HepG2 (cell line): ENCODE measurements around the gene ODAM. TPM values are rescaled to one million over a fixed set of nuclear protein-coding genes. Genes with fewer than 3 reads are reported as not detected.

Experiments
- ATAC-seq: fragments of 200-7000 bp; cut with Tn5 transposase; 3 replicates; pipeline ENCODE4 v1.9.1; 2020; ENCODE audit warnings: mild to moderate bottlenecking, moderate library complexity
- BruUV-seq: library from RNA; stranded (reverse); fragments of 400-500 nt; replicated peaks from 2 replicates; lab custom pipeline; 2021; lab: Mats Ljungman, UMichigan
- CTCF ChIA-PET: fragments of 300-600 bp; formaldehyde crosslinking; extraction: SDS; loops from one replicate; lab custom pipeline; 2021; ENCODE audit warnings: low total read pairs, inconsistent platforms, low intra/inter-chr PET ratio; lab: Yijun Ruan, JAX
- POLR2A ChIA-PET: fragments of 350-600 bp; sonication (Branson Sonifier 250); formaldehyde crosslinking; loops from one replicate; lab custom pipeline; 2020; ENCODE audit warnings: antibody characterized with exemption, inconsistent platforms; lab: Yijun Ruan, JAX
- DNase-seq: peaks from one replicate; pipeline ENCODE4 v3.0.0-alpha.2; 2015; ENCODE audit warnings: low spot score
- FAIRE-seq: peaks from 3 replicates; lab custom pipeline; 2011; peaks lifted over from hg19 to GRCh38; lab: Jason Lieb, UNC
- H2AFZ ChIP-seq: one replicate; pipeline ENCODE4 v1.6.1; 2011; ENCODE audit warnings: low read length, inconsistent platforms
- H3K27ac ChIP-seq: fragments of 300-600 bp; 3 replicates; pipeline ENCODE4 v1.8.0; 2011; ENCODE audit warnings: mixed run types, mild to moderate bottlenecking, mixed read lengths, low read length, inconsistent platforms; ENCODE audit not compliant: insufficient read depth; ENCODE audit errors: extremely low read length
- H3K27me3 ChIP-seq, 2 experiments: fragments of 200-600 bp in 1 of 2; 2 replicates in 1 of 2; 3 replicates in 1 of 2; pipeline versions ENCODE4 v1.6.0 to v1.8.0; 2011; ENCODE audit warnings: low read length in 2 of 2, mild to moderate bottlenecking in 2 of 2, moderate library complexity in 2 of 2, inconsistent platforms in 1 of 2; ENCODE audit not compliant: insufficient read depth in 2 of 2, control insufficient read depth in 1 of 2
- H3K36me3 ChIP-seq, 2 experiments: fragments of 200-600 bp in 1 of 2; replicated peaks in 1 of 2; 2 replicates in 1 of 2; 3 replicates in 1 of 2; pipeline versions ENCODE4 v1.5.1 to v1.8.0; 2011; ENCODE audit warnings: low read length in 2 of 2, inconsistent platforms in 1 of 2; ENCODE audit not compliant: insufficient read depth in 2 of 2, control insufficient read depth in 1 of 2
- H3K4me1 ChIP-seq: 2 replicates; pipeline ENCODE4 v1.5.1; 2012; ENCODE audit warnings: low read length, inconsistent platforms; ENCODE audit not compliant: insufficient read depth
- H3K4me2 ChIP-seq: 2 replicates; pipeline ENCODE4 v1.6.0; 2011; ENCODE audit warnings: low read depth, low read length, inconsistent platforms
- H3K4me3 ChIP-seq, 3 experiments: fragments of 200-600 bp in 1 of 3; sonication (generic), shearing (Covaris generic) in 1 of 3; replicated peaks in 1 of 3; 2 replicates each; pipeline ENCODE4 v1.5.1; 2011 to 2016; ENCODE audit warnings: low read length in 3 of 3, inconsistent platforms in 2 of 3, low read depth in 2 of 3, mild to moderate bottlenecking in 2 of 3, control low read depth in 1 of 3, mixed read lengths in 1 of 3; ENCODE audit not compliant: insufficient read depth in 1 of 3
- H3K79me2 ChIP-seq: one replicate; pipeline ENCODE4 v1.6.1; 2011; ENCODE audit warnings: low read length, inconsistent platforms; ENCODE audit not compliant: insufficient read depth
- H3K9ac ChIP-seq: 2 replicates; pipeline ENCODE4 v1.6.0; 2011; ENCODE audit warnings: mild to moderate bottlenecking, low read depth, low read length, inconsistent platforms; ENCODE audit not compliant: insufficient read depth
- H3K9me3 ChIP-seq: 2 replicates; pipeline ENCODE4 v1.5.1; 2012; ENCODE audit warnings: mild to moderate bottlenecking, low read length
- H4K20me1 ChIP-seq: 2 replicates; pipeline ENCODE4 v1.6.0; 2011; ENCODE audit warnings: inconsistent platforms, mild to moderate bottlenecking, low read length, moderate library complexity; ENCODE audit not compliant: insufficient read depth
- CEBPZ ChIP-seq: IDR thresholded peaks from 2 replicates; pipeline ENCODE4 v1.6.1; 2012; ENCODE audit warnings: low read length, improper control_type of control experiment
- EP300 ChIP-seq, 3 experiments: sonication (generic) in 1 of 3; formaldehyde crosslinking in 1 of 3; IDR thresholded peaks; 2 replicates each; pipeline versions ENCODE4 v1.5.1 to v1.6.1; 2011 to 2020; ENCODE audit warnings: low read depth in 2 of 3, low read length in 2 of 3, borderline replicate concordance in 1 of 3, improper control_type of control experiment in 1 of 3, mild to moderate bottlenecking in 1 of 3, missing genetic modification reagents in 1 of 3, moderate library complexity in 1 of 3
- FUBP1 ChIP-seq: sonication (generic); formaldehyde crosslinking; IDR thresholded peaks from 2 replicates; pipeline ENCODE4 v1.5.1; 2020; ENCODE audit warnings: missing genetic modification reagents, mild to moderate bottlenecking, borderline replicate concordance
- KLF6 ChIP-seq: IDR thresholded peaks from 2 replicates; pipeline ENCODE4 v1.8.0; 2016; ENCODE audit warnings: missing biosample characterization, missing genetic modification reagents
- MEIS1 ChIP-seq: sonication (generic); formaldehyde crosslinking; IDR thresholded peaks from 2 replicates; pipeline ENCODE4 v1.9.0; 2021; ENCODE audit warnings: mild to moderate bottlenecking, missing genetic modification reagents, moderate library complexity, borderline replicate concordance
- RXRB ChIP-seq: IDR thresholded peaks from 2 replicates; pipeline ENCODE4 v1.6.1; 2016; ENCODE audit warnings: borderline replicate concordance, missing genetic modification reagents, missing compliant biosample characterization
- SALL2 ChIP-seq: sonication (generic); formaldehyde crosslinking; IDR thresholded peaks from 2 replicates; pipeline ENCODE4 v1.8.1; 2023; ENCODE audit warnings: mild to moderate bottlenecking, missing genetic modification reagents, inconsistent platforms
- SATB2 ChIP-seq: sonication (generic); formaldehyde crosslinking; IDR thresholded peaks from 2 replicates; pipeline ENCODE4 v1.5.0; 2020; ENCODE audit warnings: missing genetic modification reagents
- SIX4 ChIP-seq: sonication (generic); formaldehyde crosslinking; IDR thresholded peaks from 2 replicates; pipeline ENCODE4 v1.4.0; 2020; ENCODE audit warnings: missing genetic modification reagents
- ZBTB20 ChIP-seq: sonication (generic); formaldehyde crosslinking; IDR thresholded peaks from 2 replicates; pipeline ENCODE4 v1.8.1; 2023; ENCODE audit warnings: missing genetic modification reagents, low read depth, mild to moderate bottlenecking, borderline replicate concordance
- ZNF326 ChIP-seq: sonication (generic); formaldehyde crosslinking; IDR thresholded peaks from 2 replicates; pipeline ENCODE4 v1.4.0; 2020; ENCODE audit warnings: missing genetic modification reagents, borderline replicate concordance
- ZNF776 ChIP-seq: sonication (generic); formaldehyde crosslinking; IDR thresholded peaks from 2 replicates; pipeline ENCODE4 v1.4.0; 2020; ENCODE audit warnings: mild to moderate bottlenecking, missing genetic modification reagents
- WGBS: methylation state at CpG from one replicate; pipeline ENCODE4 v1.1.6; 2017; ENCODE audit warnings: low lambda C conversion rate; 5-methylcytosine and 5-hydroxymethylcytosine counted together
- in situ Hi-C: cut with HindIII; loops from 2 replicates; pipeline ENCODE4 v1.10.0; 2017; ENCODE audit warnings: low pct_unique_long_range_greater_than_20kb; ENCODE audit not compliant: extremely low pct_ligation_motif_present
- intact Hi-C: fragments of 100-400 bp; cut with micrococcal nuclease; formaldehyde crosslinking; loops from one replicate; pipeline ENCODE4 v1.10.0; 2022; ENCODE audit not compliant: unreplicated experiment
- polyA plus RNA-seq, 8 experiments: library from polyadenylated mRNA; depleted of rRNA in 3 of 8; stranded (reverse) in 7 of 8; unstranded in 1 of 8; fragments of >200 nt; fragmentation: Illumina TruSeq in 4 of 8; extraction: Trizol in 4 of 8; gene quantifications; 2 replicates each; pipeline versions ENCODE4 v1.2.1 to v1.2.3, GENCODE V29; 2011 to 2016; ENCODE audit warnings: low read depth in 4 of 8, missing spikeins in 1 of 8, mixed read lengths in 1 of 8; ENCODE audit not compliant: insufficient read depth in 1 of 8
- total RNA-seq, 5 experiments: library from RNA; depleted of rRNA; stranded (reverse); fragments of >200 nt; fragmentation: Illumina TruSeq; extraction: Trizol; gene quantifications; 2 replicates each; pipeline ENCODE4 v1.2.3, GENCODE V29; 2016; ENCODE audit warnings: low read depth in 1 of 5

The ODAM gene
- total and polyA plus RNA-seq, 2 of the 13 experiments (the other 11 are each of a cell fraction or from before 2014, with no cell fraction given), result 94.6 to 115 TPM

GRCh38 chr4:70152088-70152487, 43.4 kb upstream of the ODAM start (continued):
- TF ChIP-seq MEIS1 (no peak), SIX4 (CRISPR knock-in tag) (no peak), CEBPZ (no peak), FUBP1 (CRISPR knock-in tag) (no peak), RXRB (CRISPR knock-in tag) (no peak)

GRCh38 chr4:70153937-70154336, 41.6 kb upstream of the ODAM start, which contains the start of gene PRR27:
PRR27 (plus strand) TSS chr4:70154237; CDS start chr4:70154376, 139 bp downstream.
- DNase-seq (no peak), ATAC-seq (no peak), FAIRE-seq (no peak)
- no peaks in the 10 kb centered on the region for H3K79me2 ChIP-seq
- no peak within 1 kb of the TSS for H3K27ac ChIP-seq
- intact Hi-C loops, result no loop called here
- no peak within 1 kb of the TSS for H2AFZ ChIP-seq
- no peak within 1 kb of the TSS for H3K4me2 ChIP-seq
- no peak within 1 kb of the TSS for H3K4me3 ChIP-seq
- no peak within 1 kb of the TSS for H3K9ac ChIP-seq
- ChIA-PET CTCF (no interaction called here), POLR2A (no interaction called here)
- H3K27me3 ChIP-seq, result no peaks in the 10 kb centered on the region
- no peaks in the 10 kb centered on the region for H3K36me3 ChIP-seq
- no peaks in the 10 kb centered on the region for H3K4me1 ChIP-seq
- TF ChIP-seq KLF6 (CRISPR knock-in tag) (no peak), EP300 (IDR thresholded peaks at IDR 0.05; ENCODE audit: low read depth in 2 of 2, low read length in 2 of 2) (no peak), EP300 (CRISPR knock-in tag; IDR thresholded peaks at IDR 0.05; ENCODE audit: borderline replicate concordance) (no peak), ZNF776 (CRISPR knock-in tag) (no peak), ZNF326 (CRISPR knock-in tag) (no peak), ZBTB20 (CRISPR knock-in tag) (no peak), SALL2 (CRISPR knock-in tag) (no peak), SATB2 (no peak)
- in situ Hi-C loops, result no loop called here
- WGBS, result 76% methylated on average over 3 of the region's 3 CpGs
- no peaks in the 10 kb centered on the region for H3K9me3 ChIP-seq
- H4K20me1 ChIP-seq, result no peaks in the 10 kb centered on the region
- no TSS peak for BruUV-seq
